Prostate gland (tissue), 2 donors: ENCODE measurements around the gene MEIOB.

ENCODE experiments used
- POLR2A ChIP-seq: fragments of 450-650 bp; IDR thresholded peaks from one replicate; pipeline ENCODE4 v1.6.1; 2016; ENCODE audit warnings: antibody characterized with exemption, mild to moderate bottlenecking
- POLR2AphosphoS5 ChIP-seq: sonication (generic); formaldehyde crosslinking; IDR thresholded peaks from one replicate; pipeline ENCODE4 v1.6.1; 2017; ENCODE audit warnings: antibody characterized with exemption
- TF ChIP-seq, protein P1 (sequence below), 4 experiments: fragments of 200-600 bp in 2 of 4; fragments of 450-650 bp in 2 of 4; sonication (generic) in 2 of 4; IDR thresholded peaks; 1 replicate in 3 of 4; 2 replicates in 1 of 4; pipeline ENCODE4 v1.5.1; 2016 to 2019; ENCODE audit warnings: antibody characterized with exemption in 4 of 4, mild to moderate bottlenecking in 2 of 4, moderate library complexity in 2 of 4

GRCh38 chr16:1913327-1914083 lies 41.5 kb upstream of the MEIOB start:
- TF ChIP-seq, protein P1, sequence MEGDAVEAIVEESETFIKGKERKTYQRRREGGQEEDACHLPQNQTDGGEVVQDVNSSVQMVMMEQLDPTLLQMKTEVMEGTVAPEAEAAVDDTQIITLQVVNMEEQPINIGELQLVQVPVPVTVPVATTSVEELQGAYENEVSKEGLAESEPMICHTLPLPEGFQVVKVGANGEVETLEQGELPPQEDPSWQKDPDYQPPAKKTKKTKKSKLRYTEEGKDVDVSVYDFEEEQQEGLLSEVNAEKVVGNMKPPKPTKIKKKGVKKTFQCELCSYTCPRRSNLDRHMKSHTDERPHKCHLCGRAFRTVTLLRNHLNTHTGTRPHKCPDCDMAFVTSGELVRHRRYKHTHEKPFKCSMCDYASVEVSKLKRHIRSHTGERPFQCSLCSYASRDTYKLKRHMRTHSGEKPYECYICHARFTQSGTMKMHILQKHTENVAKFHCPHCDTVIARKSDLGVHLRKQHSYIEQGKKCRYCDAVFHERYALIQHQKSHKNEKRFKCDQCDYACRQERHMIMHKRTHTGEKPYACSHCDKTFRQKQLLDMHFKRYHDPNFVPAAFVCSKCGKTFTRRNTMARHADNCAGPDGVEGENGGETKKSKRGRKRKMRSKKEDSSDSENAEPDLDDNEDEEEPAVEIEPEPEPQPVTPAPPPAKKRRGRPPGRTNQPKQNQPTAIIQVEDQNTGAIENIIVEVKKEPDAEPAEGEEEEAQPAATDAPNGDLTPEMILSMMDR (IDR thresholded peaks at IDR 0.05): no peak
- TF ChIP-seq POLR2AphosphoS5 (no peak), POLR2A (no peak)
